ENCODE data around the gene CETN3. TPM values are rescaled to one million over a fixed set of nuclear protein-coding genes. Genes with fewer than 3 reads are reported as not detected.

The CETN3 gene
- total RNA-seq (2014; rRNA removed; shearing (Covaris generic)) = 38.6 and 80.4 TPM in 2 replicates

DNA sequence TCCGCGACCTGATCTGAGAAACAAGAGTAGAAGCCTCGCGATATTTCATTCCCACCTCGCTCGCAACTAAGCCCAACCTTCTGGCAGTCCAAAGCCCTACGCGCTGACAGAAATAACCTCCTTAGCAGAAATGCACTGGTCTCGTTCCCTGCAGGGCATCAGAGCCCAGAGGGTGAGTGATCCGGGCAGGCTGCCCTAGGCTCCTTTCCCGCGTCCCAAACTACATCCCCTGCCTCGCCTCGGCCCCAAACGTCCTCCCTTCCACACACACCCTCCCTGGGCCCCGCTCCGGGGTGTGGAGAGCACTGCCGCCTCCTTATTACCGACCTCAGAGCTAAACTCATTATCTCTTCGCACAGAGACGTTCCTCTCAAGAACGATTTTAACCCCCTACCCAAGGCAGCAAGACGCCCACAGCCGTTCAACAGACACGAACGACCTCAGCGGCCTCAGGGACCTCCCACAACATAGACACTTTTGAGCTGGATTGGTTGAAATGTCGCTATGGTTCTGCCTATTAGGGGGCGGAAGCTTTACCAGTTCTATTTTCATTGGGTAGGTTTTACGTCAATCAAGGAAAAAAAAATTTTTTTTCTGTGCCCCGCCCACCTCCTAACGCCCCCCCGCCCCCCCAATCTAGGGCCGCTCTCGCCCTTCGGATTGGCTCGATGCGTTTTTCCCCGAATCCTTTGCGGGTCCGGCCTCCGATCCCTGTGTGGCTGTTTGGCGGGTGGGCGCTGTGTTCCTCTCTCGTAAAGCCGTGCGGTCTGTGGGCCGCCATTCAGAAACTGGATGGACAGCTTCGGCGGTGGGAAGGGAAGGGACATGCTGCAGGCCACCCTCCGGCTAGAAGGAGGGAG, at the start of gene CETN3:
CETN3 (minus strand) TSS at position 439 of the 860 bp plus-strand sequence; CDS start at position 344, 95 bp downstream.
- peak; percentile 97 for DNase-seq (ENCODE audit: low read depth)

DNA sequence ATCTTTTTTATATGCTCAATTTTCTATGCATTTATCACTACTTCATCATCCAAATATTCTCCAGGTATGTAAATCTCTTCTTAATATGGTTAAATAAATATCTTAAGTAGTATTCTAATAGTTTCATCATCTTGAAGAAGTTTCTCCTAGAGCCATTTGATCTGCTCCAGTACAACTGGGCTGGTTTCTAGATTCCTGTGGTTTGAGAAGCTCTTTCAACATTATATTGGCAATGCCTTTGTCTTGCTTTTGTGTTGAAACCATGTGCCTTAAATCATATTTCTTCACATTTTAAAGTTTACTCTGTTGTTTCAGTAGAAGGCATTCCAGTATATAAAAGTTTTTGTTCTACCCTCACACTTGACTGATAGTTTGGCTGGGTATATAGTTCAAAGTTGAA, 37.4 kb upstream of the CETN3 start:
- no peak for DNase-seq (ENCODE audit: low read depth)

DNA sequence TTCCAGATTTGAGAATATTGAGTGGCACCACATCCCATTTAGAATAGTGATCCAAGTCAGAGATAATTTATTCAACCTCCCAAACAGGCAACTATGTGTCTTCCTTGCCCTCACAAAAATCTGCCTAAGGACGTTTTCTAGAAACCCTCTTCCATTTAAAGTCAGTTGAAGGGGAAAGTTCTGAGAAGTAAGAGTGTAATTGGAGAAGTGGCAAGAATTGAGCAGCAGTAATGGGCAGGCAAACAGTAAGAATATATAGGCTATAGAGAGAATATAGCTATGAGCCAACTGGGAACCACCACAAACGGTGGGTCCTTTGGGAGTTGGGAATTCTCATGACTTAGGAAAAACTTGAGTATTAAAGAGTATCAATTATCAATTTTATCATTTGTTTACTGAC, 31.1 kb upstream of the CETN3 start:
- DNase-seq (ENCODE audit: low read depth) = no peak

GRCh38 chr5:90438100-90438499, 28.5 kb upstream of the CETN3 start:
- no peak for DNase-seq (ENCODE audit: low read depth)

DNA sequence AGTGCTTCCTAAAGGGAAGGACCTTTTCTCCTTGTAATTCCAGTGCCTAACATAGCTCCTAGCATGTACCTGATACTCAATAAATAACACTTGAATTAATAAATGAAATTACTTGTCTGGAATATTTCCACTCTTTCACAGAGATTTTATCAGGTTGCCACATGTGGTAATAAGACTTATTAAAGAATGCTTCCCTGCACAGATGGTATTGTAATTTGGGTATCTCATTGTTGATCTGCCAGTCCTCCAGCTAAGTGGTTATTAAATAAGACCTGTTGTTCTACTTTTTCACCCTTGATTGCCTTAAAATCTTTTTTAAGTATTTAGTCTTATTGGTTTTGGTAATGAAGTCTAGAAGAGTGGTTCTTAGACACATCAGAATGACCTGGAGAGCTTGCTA, 28.1 kb upstream of the CETN3 start:
- DNase-seq (ENCODE audit: low read depth) = no peak

GRCh38 chr5:90434116-90434714, 24.7 kb upstream of the CETN3 start:
- DNase-seq (ENCODE audit: low read depth) = peak; percentile 58

GRCh38 chr5:90424245-90424644, 14.7 kb upstream of the CETN3 start:
- DNase-seq (ENCODE audit: low read depth) = no peak

DNA sequence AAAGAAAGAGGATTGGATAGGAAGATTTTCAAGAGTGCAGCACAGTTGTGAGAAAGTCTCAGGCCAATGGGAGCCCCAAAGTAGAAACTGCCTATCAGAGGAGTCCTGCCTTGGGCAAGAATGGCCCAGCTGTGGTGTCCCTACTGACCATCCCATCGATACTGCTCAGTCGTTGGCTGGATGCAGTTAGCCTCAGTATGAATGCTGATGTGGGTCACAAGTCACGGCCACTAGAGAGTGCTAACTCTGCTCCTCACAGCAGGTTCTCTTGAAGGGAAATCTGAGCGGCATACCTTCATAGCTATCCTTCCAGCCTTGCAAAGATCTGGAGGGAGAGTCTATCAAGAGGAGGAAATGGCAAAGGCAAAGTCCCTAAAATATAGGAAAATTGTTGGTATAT, 11.6 kb upstream of the CETN3 start:
- DNase-seq (ENCODE audit: low read depth) = no peak

DNA sequence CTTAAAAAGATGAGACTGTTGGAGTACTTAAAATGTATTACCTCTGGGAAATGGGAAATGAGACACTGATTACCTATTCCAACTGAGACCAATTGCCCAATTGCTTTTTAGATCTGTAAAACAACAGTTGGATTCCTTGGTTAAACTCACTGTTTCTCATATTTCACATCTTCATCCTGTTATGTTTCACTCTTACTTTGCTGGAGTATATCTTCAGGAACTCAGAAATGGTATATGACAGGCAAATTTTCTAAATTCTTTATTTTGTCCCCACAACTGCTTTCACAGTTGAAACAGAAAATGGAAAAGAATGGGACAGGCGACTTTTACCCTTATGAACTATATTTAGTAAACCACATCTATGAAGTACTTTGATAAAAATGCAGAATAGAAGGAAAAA, 8.7 kb upstream of the CETN3 start:
- no peak for DNase-seq (ENCODE audit: low read depth)

GRCh38 chr5:90410178-90410762, 714 bp upstream of the CETN3 start:
- no peak for DNase-seq (ENCODE audit: low read depth)

DNA sequence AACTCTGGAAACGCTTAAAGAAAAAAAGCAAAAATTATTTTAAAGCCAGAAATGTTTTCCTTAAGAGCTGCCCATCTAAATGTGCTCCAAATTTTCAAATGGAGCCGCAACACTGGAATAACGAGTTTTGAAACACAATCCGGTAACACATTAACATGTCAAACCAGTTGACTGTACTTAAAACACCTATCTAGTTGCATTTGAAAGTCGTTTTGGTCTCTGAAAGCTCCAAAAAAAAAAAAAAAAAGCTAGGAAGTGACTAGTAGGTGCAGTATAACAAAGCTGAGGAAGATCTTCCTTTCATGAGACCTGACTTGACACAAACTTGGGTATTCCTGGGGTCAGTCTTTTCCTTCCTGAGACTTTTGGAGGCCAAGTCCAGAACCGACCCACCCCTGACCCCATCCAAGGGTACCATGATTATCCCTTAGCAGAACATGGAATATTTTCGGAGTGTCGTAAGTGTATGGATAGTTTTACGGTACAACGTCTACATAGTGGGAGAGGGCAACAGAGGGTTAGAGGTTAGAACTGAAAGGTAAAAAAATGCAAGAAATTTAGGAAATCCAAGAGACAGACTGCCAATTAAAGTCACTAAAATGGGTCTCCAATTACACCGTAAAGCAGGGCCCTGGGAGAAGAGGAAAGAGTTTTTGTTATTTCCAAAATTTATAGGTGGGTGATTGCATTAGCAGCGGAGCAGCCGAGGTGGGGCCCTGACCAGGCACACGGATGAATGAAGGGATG, 812 bp downstream of the CETN3 start:
- no peak for DNase-seq (ENCODE audit: low read depth)

DNA sequence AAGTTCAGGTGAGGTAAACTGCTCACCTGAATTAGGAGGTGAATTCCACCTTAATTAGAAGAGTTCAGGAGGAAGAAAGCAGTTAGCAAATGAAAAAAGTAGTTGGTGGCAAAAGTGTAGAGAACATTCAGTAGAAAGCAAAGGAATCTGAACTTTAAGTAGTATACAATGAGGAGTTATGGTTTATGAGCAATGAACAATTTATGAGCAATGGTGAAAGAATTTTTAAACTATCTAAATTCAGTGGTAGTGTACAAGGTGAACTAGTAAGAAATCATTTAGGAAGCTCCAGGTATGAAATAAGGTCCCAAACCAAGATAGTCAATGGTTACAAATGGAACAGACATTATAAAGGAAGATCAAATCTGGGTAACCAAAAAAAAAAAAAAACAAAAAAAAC, 3.1 kb downstream of the CETN3 start:
- no peak for DNase-seq (ENCODE audit: low read depth)

DNA sequence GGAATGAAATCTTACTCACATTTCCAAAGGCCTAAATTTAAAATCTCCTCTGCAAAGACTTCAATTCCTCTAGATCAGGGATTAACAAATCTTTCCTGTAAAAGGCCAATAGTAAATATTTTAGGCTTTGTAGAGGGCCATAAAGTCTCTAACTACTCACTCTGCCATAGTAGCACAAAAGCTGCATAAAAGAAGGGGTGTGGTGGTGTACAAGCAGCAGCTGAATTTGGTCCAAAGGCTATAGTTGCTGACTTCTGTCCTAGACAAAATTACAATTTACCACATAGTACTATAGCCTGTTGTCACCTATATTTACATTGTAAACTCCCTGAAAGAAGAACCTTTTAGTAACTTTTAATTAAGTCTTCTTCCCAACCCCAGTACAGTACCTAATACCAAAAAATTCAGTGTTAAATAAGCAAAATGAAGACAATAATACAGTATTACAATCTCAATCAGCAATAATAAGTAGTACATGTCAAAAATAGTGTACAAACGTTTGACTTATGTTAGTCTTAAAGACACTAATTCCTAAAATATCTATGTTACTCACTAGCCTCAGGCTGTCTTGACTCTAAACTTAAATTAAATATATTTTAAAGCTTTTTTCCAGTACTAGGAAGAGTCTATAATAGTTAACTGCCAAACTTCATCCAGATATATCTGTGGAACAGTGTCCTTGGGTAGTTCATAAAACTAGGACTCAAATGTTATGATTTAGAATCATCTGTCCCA, 6.9 kb downstream of the CETN3 start:
- DNase-seq (ENCODE audit: low read depth) = no peak

- no peak for DNase-seq (ENCODE audit: low read depth)
These were observed 10.3 kb downstream of the CETN3 start for GRCh38 chr5:90399251-90399650.

DNA sequence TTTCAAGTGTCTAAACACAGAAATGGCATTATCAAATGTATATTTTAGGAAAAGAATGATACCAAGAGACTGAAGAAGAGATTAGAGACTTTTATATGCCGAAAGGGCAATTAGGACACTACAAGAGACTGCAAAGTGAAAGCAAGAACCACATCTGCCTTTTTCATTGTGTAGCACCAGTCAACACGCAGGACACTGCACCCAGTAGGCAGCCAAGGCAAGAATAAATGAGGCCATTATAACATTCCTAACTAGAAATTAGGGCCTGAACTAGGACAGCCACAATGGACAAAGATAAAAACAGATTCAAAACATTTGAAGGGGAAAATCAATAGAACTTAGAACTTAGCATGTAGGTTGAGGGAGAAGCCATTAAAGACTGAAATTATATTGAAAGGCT, 10.8 kb downstream of the CETN3 start:
- DNase-seq (ENCODE audit: low read depth) = no peak

DNA sequence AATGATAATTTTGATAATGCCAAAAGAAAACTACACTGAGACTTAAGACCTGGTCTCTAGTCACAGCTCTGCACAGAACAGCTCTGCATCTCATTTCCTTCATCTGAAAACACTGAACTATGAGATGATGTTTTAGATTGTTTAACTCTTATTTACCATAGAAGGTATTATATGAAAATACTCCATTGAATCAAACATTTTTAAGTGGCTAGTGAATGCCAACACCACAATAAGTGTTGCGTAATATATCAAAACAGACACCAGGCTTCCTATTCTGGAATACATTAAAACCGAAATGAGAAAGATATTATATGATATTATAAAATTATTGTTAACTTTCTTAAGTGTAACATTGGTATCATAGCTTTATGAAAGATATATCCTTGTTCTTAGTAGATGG, 14.6 kb downstream of the CETN3 start:
- DNase-seq (ENCODE audit: low read depth) = no peak

- DNase-seq (ENCODE audit: low read depth) = no peak
These were observed 18.6 kb downstream of the CETN3 start for GRCh38 chr5:90390928-90391327.

DNA sequence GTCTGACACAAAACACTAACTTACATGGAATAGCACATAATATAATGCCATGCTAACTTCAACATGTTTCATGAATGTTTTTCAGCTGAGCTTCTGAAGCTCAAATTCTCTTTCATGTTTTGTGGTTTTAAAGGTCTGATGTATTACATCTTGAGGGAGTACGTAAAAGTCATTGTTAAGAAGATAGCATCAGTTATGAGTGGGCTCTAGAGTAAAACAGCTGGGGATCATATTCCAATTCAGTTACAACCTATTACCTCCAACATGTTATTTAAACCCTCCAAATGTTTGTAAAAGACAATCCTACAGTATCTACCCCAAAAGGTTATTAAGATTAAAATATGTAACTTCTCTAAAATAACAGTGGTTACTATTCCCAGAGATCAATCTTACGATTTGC, 19.2 kb downstream of the CETN3 start:
- DNase-seq (ENCODE audit: low read depth) = no peak

- no peak for DNase-seq (ENCODE audit: low read depth)
These were observed 22.0 kb downstream of the CETN3 start for GRCh38 chr5:90387508-90387907.

DNA sequence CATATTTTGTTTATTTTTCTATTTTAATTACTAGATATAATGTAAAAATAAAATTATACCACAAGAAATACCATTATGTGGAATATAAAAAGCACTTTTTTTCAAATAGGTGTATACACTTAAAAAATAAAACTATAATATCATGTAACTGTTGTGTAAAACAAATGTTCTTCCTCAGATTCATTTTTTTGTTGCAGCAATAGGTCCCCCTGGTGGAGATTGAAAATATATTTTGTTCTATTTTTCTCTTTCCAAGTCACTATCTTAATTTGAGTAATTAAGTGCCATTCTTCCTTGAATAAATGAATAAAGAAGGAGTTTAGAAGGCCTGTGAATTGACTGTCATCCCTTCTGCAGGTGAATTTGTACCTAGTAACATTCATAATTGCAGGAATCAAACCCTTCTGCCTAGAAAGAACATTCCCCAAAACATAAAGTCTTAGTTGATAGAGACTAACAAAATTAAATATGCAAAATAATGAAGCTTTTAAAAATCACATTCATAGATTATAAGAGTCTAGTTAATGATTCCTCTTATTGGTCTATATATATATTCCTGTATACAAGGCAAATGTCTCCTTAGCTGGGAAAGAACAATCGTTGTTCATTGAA, 23.4 kb downstream of the CETN3 start:
- DNase-seq (ENCODE audit: low read depth) = no peak

DNA sequence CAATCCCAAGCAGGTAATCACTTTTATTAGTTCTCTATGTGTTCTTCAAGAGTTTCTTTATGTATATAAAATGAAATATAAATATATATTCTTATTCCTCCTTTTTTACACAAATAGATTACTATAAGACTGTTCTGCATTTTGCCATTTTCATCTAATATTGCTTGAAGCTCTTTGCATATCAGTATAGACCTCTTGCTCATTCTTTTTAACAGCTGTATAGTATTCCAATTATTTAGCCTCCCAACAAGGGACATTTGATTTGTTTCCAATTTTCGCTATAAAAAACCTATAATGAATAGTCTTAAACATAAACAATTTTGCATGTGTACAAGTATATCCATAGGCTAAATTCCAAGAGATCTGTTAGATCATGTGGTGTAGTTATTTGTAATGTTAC, 25.2 kb downstream of the CETN3 start:
- no peak for DNase-seq (ENCODE audit: low read depth)
